Stimulated activated CD8-positive, alpha-beta memory T cell treated with anti-CD3 and anti-CD28 coated beads, Interleukin-2, amount 100 ng/mL, for 48 hours (primary cell): Measurements from ENCODE around the gene LOXHD1.

ENCODE experiments used
- DNase-seq, 2 donors: peaks; one replicate each; pipeline ENCODE4 v3.0.0-alpha.2; 2020; ENCODE audit warnings: low read depth in 2 of 2

Gene LOXHD1

DNA sequence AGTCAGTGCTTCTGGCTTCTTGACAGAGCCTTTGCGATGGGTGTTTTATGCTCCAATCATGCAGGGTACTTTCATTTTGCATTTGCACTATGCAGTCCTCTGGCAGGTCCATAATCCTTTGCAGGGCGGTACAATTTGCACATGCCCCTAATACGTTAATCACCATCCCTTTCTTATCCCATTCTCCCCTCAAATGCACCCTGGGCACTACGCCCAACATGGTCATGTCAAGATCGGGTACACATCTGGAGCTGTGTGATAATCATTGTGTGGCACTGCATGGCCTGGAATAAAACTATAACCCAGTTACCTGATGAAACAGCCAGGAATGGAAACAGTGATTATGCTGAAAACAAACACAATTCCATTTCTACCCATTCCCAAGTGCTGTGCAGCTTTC is 27.7 kb downstream of the LOXHD1 start:
- no peak for DNase-seq

DNA sequence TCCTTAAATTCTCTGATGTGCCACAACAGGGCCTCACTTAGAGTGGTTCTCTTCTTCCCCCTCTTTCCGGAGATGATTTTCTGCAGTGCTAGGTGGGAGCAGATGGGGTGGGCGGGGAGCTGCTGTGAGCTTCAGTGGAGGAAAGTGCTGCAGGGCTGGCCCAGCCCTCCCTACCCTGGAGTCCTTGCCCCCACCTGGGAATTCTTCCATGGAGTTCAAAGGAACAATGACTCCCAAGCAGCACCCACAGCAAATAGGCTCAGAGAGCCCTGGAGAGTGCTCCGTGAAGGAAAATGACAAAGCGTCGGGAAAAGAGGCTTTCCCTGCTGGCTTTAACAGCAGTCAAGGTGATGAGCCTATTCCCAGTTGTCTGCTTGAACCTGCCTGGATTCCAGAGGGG is 28.8 kb downstream of the LOXHD1 start:
- no peak for DNase-seq

- DNase-seq, result no peak
Measured at GRCh38 chr18:46627136-46627535, 29.9 kb downstream of the LOXHD1 start.

DNA sequence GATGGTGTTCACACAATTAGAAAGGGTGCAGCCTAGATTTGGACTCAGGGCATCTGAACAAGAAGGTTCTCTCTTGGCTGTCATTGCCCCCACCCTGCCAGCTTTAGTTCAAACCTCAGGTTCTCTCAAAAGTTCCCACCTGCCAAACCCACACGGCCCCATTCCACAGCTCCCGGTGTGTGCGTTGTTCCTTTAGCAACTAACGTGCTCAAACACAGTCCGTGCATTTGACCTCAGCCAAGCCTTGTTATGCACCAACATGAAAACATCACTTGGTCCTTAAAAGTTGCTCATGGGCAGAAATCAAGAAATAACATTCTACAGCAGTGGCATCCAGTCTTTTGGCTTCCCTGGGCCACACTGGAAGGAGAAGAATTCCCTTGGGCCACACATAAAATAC is 32.0 kb downstream of the LOXHD1 start:
- no peak for DNase-seq

- no peak for DNase-seq
Measured at GRCh38 chr18:46624127-46624526, 32.9 kb downstream of the LOXHD1 start.

DNA sequence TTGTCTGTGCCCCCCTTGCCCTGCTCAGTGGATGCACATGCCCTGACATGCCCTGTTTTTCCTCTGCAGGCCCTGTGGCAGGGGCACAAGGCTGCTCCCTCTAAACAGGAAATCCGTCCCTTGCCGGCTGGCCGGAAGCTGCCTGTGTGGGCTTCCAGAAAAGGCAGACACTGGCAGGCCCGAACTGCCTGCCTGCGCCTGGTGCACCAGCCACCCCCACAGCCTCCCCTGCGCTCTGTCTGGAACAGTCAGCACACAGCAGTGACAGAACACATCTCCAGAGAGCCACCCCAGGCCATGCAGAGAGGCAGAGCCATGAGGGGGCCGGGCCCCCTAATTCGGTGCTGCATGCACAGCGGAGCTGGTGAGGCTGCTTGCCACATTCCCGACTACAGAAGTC is 33.5 kb downstream of the LOXHD1 start:
- DNase-seq, result no peak

DNA sequence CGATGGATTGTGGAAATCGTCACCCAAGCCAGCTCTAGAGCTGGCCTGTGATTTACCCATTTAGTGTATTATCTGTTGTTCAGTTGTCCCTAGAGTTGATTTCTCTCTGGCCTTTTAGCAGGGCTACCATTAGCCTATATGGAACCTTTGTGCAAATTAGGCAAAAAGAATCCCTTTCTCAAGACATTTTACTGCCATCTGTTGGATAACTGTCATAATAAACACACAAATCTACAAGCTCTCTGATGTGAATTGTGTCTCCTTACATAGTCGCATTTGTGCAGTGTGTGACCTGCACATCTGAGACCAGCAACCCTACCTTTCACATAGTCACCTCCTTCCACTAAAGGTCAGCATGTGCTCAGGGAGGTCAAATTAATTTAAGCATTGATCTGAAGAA is 34.0 kb downstream of the LOXHD1 start:
- DNase-seq, result no peak

GRCh38 chr18:46622451-46622850 is 34.6 kb downstream of the LOXHD1 start:
- no peak for DNase-seq

- DNase-seq, result no peak
Measured at GRCh38 chr18:46621871-46622270, 35.1 kb downstream of the LOXHD1 start.

DNA sequence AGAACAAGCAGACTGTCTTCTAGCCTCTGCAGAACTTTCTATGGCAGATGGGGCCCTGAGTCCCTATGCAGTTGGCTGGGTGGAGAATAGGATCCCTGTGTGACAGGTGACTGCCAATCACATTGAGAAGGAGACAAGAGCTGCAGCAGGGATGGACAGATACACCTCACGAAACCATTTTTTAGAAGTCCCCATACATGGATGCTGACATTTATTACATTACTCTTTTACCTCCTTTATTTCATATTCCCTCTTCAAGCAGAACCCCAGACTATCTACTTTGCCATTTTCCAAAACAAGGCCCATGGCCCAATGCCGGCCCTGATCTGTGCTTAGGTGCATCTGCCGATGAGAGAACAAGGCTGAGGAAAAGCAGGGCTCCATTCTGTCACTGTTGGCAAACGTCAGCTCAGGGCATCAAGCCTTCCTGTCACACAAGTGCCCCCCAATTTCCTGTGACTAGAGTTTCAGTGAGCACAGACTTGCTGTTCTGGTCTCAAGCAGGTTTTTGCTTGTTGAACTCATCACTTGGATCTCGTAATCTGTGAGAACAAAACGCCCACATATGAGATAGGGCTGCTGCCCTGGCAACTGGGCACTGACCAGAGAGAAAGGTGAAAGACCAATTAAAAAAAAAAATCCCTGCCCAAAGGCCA is 35.8 kb downstream of the LOXHD1 start:
- no peak for DNase-seq

DNA sequence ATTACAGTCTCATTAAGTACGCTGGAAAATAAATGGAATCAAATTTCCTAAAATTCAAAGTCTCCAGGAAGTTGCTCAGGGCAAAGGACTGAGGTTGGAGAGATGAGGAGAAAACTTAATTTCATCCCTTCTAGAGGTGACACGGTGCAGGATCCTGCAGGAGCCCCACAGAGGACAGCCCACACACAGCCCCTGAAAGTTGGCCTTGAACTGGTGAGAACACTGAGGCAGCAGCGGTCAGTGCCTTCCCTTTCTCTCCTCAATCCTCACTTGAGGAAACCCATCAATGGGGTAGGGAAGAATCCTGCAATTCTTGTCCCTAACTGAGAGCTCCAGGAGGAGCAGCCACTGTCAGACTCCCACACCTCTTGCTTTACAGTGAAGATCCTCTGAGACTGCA is 37.5 kb downstream of the LOXHD1 start:
- DNase-seq, result no peak

DNA sequence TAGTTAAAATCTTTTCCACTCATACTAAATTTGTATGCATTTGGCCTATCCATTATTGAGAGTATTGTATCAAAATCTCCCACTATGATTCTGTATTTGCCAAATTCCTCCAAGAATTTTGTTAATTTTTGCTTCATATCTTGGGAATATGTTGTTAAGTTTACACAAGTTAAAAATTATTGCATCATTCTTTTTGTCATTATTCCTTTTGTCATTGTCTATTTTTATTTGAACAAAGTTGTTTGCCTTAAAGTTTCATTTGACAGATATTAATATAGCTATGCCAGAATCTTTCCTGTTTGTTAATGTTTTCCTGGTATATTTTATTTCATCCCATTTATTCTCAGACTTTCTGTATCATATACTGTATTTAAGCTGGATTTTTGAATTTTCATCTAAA is 41.3 kb downstream of the LOXHD1 start:
- DNase-seq, result no peak

DNA sequence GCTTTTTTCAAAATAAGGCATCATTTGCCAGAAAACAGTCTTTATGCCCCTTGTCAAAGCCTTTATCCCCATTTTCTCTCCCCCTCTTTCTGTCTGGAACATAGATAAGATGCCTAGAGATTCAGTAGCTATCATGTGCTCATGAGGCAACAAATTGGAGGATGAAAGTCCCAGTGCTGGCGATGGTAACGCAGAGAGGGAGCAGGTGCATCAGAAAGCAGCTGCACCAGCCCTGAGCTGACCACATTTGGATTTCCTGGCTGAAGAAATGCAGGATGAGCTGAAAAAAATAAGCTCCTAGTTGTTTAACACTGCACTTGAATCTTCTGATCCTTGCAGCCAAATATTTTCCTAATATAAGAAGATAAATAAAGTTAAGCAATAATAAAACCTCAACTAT is 48.0 kb downstream of the LOXHD1 start:
- no peak for DNase-seq

DNA sequence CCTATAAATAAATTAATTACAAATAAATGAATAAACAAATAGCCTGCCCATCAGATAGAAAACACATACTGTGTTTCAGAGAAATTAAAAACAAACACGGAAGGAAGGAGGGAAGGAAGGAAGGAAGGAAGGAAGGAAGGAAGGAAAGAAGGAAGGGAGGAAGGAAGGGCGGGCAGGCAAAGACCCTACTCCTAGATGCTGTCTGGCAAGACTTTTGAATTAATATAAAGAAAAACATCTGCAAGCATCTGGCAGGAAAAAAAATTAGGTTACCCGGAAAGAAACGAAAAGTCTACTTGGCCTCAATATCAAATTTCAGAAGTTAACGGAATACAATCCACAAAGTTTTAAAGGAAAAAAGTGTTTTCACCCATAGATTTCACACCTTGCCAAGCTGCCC is 49.1 kb downstream of the LOXHD1 start:
- no peak for DNase-seq

DNA sequence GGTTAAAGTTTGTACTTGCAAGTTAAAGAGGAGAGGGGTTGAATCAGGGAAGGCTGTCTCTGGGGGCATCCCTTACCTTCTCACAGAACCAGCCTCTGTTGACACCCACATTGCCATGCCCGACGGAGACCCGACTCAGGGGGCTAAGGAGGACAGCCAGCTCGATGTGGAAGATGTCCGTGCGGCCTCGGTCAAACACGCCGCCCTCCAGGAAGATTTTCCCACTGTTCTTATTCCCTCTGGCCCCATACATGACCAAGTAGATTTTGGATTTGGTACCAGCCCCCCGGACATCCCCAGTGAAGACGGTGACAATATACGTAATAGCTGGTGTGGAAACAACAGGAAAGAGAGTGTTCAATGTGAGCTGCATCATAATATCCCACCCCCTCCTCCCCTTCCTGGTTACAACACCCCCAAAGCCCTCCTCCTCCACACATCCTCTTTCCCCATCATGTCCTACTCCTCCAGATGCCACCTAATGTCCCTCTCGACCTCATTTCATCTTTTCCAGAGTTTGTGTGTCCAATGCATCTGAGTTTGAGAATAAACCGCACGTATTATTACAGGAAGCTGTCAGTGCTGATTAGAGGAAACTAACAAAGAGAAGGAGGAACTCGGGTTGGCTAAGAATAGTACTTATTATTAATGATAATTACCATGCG is 55.7 kb downstream of the LOXHD1 start:
- no peak for DNase-seq

DNA sequence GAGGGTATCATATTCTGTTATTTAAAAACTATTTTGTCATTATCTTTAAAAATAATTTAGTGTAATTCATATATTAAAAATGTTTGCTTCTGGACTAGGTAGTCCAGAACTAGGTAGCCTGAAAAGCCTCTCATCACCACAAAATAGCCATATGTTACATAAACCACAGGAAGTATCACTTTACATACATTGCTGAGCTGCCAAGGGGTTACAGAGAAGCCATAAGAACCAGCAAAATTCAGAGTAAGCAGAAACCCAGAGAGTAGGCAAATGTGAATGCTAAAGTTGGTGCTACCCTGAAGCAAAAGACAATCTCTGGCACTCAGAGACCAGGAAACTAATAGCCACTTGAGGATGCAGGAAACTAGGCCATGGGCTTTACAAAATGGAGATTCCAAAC is 60.9 kb downstream of the LOXHD1 start:
- no peak for DNase-seq

GRCh38 chr18:46591783-46592391 is 65.1 kb downstream of the LOXHD1 start:
- DNase-seq, result no peak

- no peak for DNase-seq
Measured at GRCh38 chr18:46590103-46590502, 66.9 kb downstream of the LOXHD1 start.

DNA sequence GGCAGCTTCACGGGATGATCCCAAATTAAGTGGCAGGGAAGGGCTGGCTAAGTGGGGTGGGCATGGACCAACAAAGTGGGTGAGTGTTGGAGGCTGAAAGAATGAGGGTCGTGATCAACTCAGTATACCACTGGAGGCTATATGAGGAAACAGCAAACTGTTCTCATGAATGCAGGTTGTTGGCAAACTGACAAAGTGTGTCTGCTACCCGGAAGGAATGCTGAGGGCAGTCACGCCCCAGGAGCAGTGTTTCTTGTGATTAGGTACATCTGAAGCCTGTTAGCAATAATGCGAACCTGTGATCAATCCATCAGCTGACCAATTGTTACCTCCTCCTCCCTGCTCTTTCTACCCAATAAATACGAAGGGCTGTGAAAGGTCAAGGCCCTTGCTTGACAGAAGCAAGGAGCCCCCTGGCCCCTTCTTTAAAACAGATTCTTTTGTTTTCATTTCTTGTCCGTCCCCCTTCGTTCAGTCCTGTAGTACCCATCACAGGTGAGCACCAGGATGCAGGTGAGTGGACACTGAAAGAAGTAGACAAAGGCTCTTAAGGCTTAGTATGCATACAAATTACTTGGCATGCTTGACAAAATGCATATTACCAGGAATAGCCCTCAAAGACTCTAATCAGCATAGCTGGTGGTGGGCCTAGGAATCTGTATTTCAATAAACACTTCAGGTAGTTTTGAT is 67.9 kb downstream of the LOXHD1 start:
- DNase-seq, result no peak

DNA sequence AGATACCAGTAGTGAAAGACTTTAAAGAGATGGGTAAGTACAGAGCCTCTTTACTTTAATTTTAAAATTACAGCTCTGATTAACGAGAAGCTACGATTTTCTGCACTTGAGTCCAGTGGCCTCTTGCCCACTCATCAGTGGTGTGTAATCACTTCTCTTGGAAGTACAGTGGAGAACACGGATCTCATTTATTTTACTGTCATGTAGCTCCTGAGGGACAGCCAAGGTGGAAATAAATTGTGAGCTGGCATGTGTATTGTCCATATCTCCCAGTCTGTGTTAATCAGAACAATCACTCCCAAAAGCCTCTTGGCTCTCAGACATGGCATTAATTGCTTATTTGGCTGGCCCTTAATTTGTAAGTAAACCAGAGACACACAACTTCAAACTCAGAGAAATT is 69.4 kb downstream of the LOXHD1 start:
- no peak for DNase-seq

- no peak for DNase-seq
Measured at GRCh38 chr18:46583711-46584110, 73.3 kb downstream of the LOXHD1 start.

DNA sequence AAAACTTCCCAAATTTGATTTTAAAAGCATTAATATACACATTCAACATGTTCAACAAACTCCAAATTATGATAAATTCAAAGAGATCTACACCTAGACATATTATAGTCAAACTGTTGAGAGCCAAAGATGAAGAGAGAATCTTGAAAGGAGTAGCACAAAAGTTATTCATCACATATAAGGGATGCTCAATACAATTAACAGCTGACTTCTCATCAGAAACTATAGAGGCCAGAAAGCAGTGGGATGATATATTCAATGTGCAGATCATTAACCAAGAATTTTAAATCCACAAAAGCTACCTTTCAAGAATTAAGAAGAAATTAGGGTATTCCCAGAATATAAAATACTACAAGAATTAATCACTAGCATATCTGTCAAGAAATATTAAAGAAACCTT is 75.4 kb downstream of the LOXHD1 start:
- no peak for DNase-seq

- DNase-seq, result no peak
Measured at GRCh38 chr18:46578987-46579386, 78.0 kb downstream of the LOXHD1 start.
